Keratinocyte (primary cell): ENCODE data around the gene ARHGAP40. TPM values are rescaled to one million over a fixed set of nuclear protein-coding genes. Genes with fewer than 3 reads are reported as not detected.

Experiments used
- DNase-seq: peaks from one replicate; pipeline ENCODE4 v3.0.0-alpha.2; 2011; ENCODE audit warnings: low read depth, missing footprints, low spot score
- FAIRE-seq: peaks from 2 replicates; lab custom pipeline; 2011; peaks lifted over from hg19 to GRCh38; lab: Jason Lieb, UNC
- H2AFZ ChIP-seq: 2 replicates; pipeline ENCODE4 v1.6.0; 2012; ENCODE audit warnings: low read length, control low read depth, inconsistent platforms; ENCODE audit not compliant: control insufficient read depth
- H3K27ac ChIP-seq: 2 replicates; pipeline ENCODE4 v1.5.1; 2011; ENCODE audit warnings: low read length; ENCODE audit not compliant: control insufficient read depth, insufficient read depth
- H3K27me3 ChIP-seq: 3 replicates; pipeline ENCODE4 v1.6.0; 2011; ENCODE audit warnings: low read length; ENCODE audit not compliant: control insufficient read depth, insufficient read depth; ENCODE audit errors: extremely low read depth
- H3K36me3 ChIP-seq, 2 experiments: 2 replicates in 1 of 2; 3 replicates in 1 of 2; pipeline ENCODE4 v1.5.1; 2011; ENCODE audit warnings: low read length in 2 of 2, mild to moderate bottlenecking in 1 of 2; ENCODE audit not compliant: control insufficient read depth in 2 of 2, insufficient read depth in 2 of 2; ENCODE audit errors: extremely low read depth in 1 of 2
- H3K4me1 ChIP-seq: 3 replicates; pipeline ENCODE4 v1.5.1; 2011; ENCODE audit warnings: low read length; ENCODE audit not compliant: control insufficient read depth, insufficient read depth; ENCODE audit errors: extremely low read depth
- H3K4me2 ChIP-seq: 3 replicates; pipeline ENCODE4 v1.6.0; 2011; ENCODE audit warnings: low read depth, low read length; ENCODE audit not compliant: control insufficient read depth, insufficient read depth; ENCODE audit errors: extremely low read depth
- H3K4me3 ChIP-seq, 3 experiments: fragments of 200-600 bp in 1 of 3; sonication (generic) in 1 of 3; 2 replicates in 2 of 3; 3 replicates in 1 of 3; pipeline ENCODE4 v1.5.1; 2011 to 2016; ENCODE audit warnings: low read length in 3 of 3, mild to moderate bottlenecking in 3 of 3, control low read depth in 2 of 3, inconsistent platforms in 1 of 3, low read depth in 1 of 3, mixed read lengths in 1 of 3, mixed run types in 1 of 3, moderate library complexity in 1 of 3; ENCODE audit not compliant: control insufficient read depth in 2 of 3, insufficient read depth in 2 of 3; ENCODE audit errors: extremely low read depth in 1 of 3
- H3K79me2 ChIP-seq: 2 replicates; pipeline ENCODE4 v1.6.0; 2012; ENCODE audit warnings: low read length; ENCODE audit not compliant: control insufficient read depth, insufficient read depth
- H3K9ac ChIP-seq: 3 replicates; pipeline ENCODE4 v1.6.0; 2011; ENCODE audit warnings: low read length; ENCODE audit not compliant: control insufficient read depth, insufficient read depth; ENCODE audit errors: extremely low read depth
- H3K9me1 ChIP-seq: 3 replicates; pipeline ENCODE4 v1.6.0; 2011; ENCODE audit warnings: low read length; ENCODE audit not compliant: control insufficient read depth, insufficient read depth; ENCODE audit errors: extremely low read depth
- H3K9me3 ChIP-seq: 2 replicates; pipeline ENCODE4 v1.5.1; 2012; ENCODE audit warnings: low read depth, low read length; ENCODE audit not compliant: control insufficient read depth
- H4K20me1 ChIP-seq: 3 replicates; pipeline ENCODE4 v1.6.0; 2011; ENCODE audit warnings: low read length; ENCODE audit not compliant: control insufficient read depth, insufficient read depth; ENCODE audit errors: extremely low read depth
- EZH2 ChIP-seq: IDR thresholded peaks from one replicate; pipeline ENCODE4 v1.6.1; 2012; ENCODE audit warnings: inconsistent platforms, mild to moderate bottlenecking, low read length, moderate library complexity
- dilution Hi-C: fragments of 300-500 bp; cut with MboI; formaldehyde crosslinking; loops from one replicate; pipeline ENCODE4 v1.7.0; 2020; ENCODE audit warnings: low sequenced_read_pairs; ENCODE audit not compliant: extremely low pct_ligation_motif_present
- polyA plus RNA-seq, 5 experiments: library from polyadenylated mRNA; depleted of rRNA in 3 of 5; stranded (reverse) in 3 of 5; stranded (forward) in 1 of 5; unstranded in 1 of 5; fragments of >200 nt; gene quantifications; 1 replicate in 1 of 5; 2 replicates in 3 of 5; 3 replicates in 1 of 5; pipeline versions ENCODE4 v1.2.1 to v1.2.3, GENCODE V29; 2011 to 2012; ENCODE audit warnings: missing spikeins in 2 of 5, low read depth in 1 of 5, low replicate concordance in 1 of 5
- TF ChIP-seq, protein P1 (sequence below), 3 experiments: IDR thresholded peaks in 1 of 3; conservative IDR thresholded peaks in 1 of 3; optimal IDR thresholded peaks in 1 of 3; 2 replicates in 2 of 3; 3 replicates in 1 of 3; pipeline versions ENCODE3 to v1.5.1; 2011; ENCODE audit warnings: low read length in 3 of 3, mild to moderate bottlenecking in 3 of 3, moderate library complexity in 2 of 3, control low read depth in 1 of 3, inconsistent platforms in 1 of 3; ENCODE audit not compliant: insufficient read depth in 2 of 3; ENCODE audit errors: extremely low read depth in 1 of 3

Gene ARHGAP40
- polyA plus RNA-seq, 1 donor (not counting 4 experiments of a cell fraction or from before 2014, with no cell fraction given), result 1.0 TPM

- Histone ChIP-seq H3K9me1 (no peaks in the 10 kb centered on the region), H3K36me3 (peaks cover 1 to 3% of the 10 kb centered on the region in 2 experiments), H3K27me3 (no peaks in the 10 kb centered on the region), H3K4me1 (no peaks in the 10 kb centered on the region), H3K4me2 (no peak overlapping the region), H3K4me3 (no peak overlapping the region), H3K79me2 (no peaks in the 10 kb centered on the region), H3K9ac (no peak overlapping the region), H3K27ac (no peak overlapping the region), H3K9me3 (no peaks in the 10 kb centered on the region), H2AFZ (no peak overlapping the region), H4K20me1 (no peaks in the 10 kb centered on the region)
- DNase-seq (no peak), FAIRE-seq (no peak)
- TF ChIP-seq, protein P1, sequence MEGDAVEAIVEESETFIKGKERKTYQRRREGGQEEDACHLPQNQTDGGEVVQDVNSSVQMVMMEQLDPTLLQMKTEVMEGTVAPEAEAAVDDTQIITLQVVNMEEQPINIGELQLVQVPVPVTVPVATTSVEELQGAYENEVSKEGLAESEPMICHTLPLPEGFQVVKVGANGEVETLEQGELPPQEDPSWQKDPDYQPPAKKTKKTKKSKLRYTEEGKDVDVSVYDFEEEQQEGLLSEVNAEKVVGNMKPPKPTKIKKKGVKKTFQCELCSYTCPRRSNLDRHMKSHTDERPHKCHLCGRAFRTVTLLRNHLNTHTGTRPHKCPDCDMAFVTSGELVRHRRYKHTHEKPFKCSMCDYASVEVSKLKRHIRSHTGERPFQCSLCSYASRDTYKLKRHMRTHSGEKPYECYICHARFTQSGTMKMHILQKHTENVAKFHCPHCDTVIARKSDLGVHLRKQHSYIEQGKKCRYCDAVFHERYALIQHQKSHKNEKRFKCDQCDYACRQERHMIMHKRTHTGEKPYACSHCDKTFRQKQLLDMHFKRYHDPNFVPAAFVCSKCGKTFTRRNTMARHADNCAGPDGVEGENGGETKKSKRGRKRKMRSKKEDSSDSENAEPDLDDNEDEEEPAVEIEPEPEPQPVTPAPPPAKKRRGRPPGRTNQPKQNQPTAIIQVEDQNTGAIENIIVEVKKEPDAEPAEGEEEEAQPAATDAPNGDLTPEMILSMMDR (optimal IDR thresholded peaks at IDR 0.05 in 1 of 3, IDR thresholded peaks at IDR 0.05 in 1 of 3, conservative IDR thresholded peaks at IDR 0.05 in 1 of 3; ENCODE audit: extremely low read depth in 1 of 3, insufficient read depth in 2 of 3, low read length in 3 of 3), result no peak
- no peak for TF ChIP-seq EZH2
- dilution Hi-C loops, result no loop called here
Measured at GRCh38 chr20:38581830-38582358, 19.7 kb upstream of the ARHGAP40 start.

- no peak overlapping the region for H3K27ac ChIP-seq
- H3K4me1 ChIP-seq, result no peaks in the 10 kb centered on the region
- DNase-seq (no peak), FAIRE-seq (no peak)
- H3K9ac ChIP-seq, result no peak overlapping the region
- H3K27me3 ChIP-seq, result no peaks in the 10 kb centered on the region
- no peak overlapping the region for H3K4me2 ChIP-seq
- H2AFZ ChIP-seq, result no peak overlapping the region
- no peaks in the 10 kb centered on the region for H3K9me3 ChIP-seq
- H3K9me1 ChIP-seq, result no peaks in the 10 kb centered on the region
- TF ChIP-seq, protein P1 (optimal IDR thresholded peaks at IDR 0.05 in 1 of 3, IDR thresholded peaks at IDR 0.05 in 1 of 3, conservative IDR thresholded peaks at IDR 0.05 in 1 of 3; ENCODE audit: extremely low read depth in 1 of 3, insufficient read depth in 2 of 3, low read length in 3 of 3), result no peak
- TF ChIP-seq EZH2, result no peak
- H4K20me1 ChIP-seq, result no peaks in the 10 kb centered on the region
- dilution Hi-C loops, result no loop called here
- no peaks in the 10 kb centered on the region for H3K36me3 ChIP-seq
- no peaks in the 10 kb centered on the region for H3K79me2 ChIP-seq
- no peak overlapping the region for H3K4me3 ChIP-seq
Measured at GRCh38 chr20:38583306-38583705, 18.3 kb upstream of the ARHGAP40 start.
